Mesothelial cell of epicardium (in vitro differentiated cells): Measurements from ENCODE around the gene LGI2. TPM values are rescaled to one million over a fixed set of nuclear protein-coding genes. Genes with fewer than 3 reads are reported as not detected.

ENCODE experiments used
- DNase-seq, 2 experiments: peaks; one replicate each; pipeline ENCODE4 v3.0.0; 2021; ENCODE audit warnings: low spot score in 2 of 2; ENCODE audit not compliant: unreplicated experiment in 2 of 2
- H3K27ac Mint-ChIP-seq: 2 replicates; pipeline ENCODE4 v1.8.0; 2021; ENCODE audit warnings: mixed read lengths
- H3K27me3 Mint-ChIP-seq: 2 replicates; pipeline ENCODE4 v1.8.0; 2021; ENCODE audit warnings: low read depth, mixed read lengths
- H3K36me3 Mint-ChIP-seq: 2 replicates; pipeline ENCODE4 v1.8.0; 2021; ENCODE audit warnings: mixed read lengths
- H3K4me1 Mint-ChIP-seq: 2 replicates; pipeline ENCODE4 v1.8.0; 2021; ENCODE audit warnings: mixed read lengths
- H3K4me3 Mint-ChIP-seq: 2 replicates; pipeline ENCODE4 v1.8.0; 2021; ENCODE audit warnings: mild to moderate bottlenecking, moderate library complexity, mixed read lengths
- H3K9me3 Mint-ChIP-seq: 2 replicates; pipeline ENCODE4 v1.8.0; 2021; ENCODE audit warnings: mixed read lengths
- total RNA-seq: library from RNA; stranded (reverse); gene quantifications from 3 replicates; pipeline ENCODE4 v1.2.1, GENCODE V29; 2021
- TF ChIP-seq, protein P1 (sequence below): fragments of 200-600 bp; sonication (generic); IDR thresholded peaks from one replicate; pipeline ENCODE4 v1.5.0; 2021; ENCODE audit warnings: antibody characterized with exemption; ENCODE audit not compliant: unreplicated experiment

The LGI2 gene
- total RNA-seq, 1 donor from 2014 or later, result 4.5 TPM

- no peaks in the 10 kb centered on the region for H3K36me3 Mint-ChIP-seq
- no peak overlapping the region for H3K4me3 Mint-ChIP-seq
- TF ChIP-seq, protein P1, sequence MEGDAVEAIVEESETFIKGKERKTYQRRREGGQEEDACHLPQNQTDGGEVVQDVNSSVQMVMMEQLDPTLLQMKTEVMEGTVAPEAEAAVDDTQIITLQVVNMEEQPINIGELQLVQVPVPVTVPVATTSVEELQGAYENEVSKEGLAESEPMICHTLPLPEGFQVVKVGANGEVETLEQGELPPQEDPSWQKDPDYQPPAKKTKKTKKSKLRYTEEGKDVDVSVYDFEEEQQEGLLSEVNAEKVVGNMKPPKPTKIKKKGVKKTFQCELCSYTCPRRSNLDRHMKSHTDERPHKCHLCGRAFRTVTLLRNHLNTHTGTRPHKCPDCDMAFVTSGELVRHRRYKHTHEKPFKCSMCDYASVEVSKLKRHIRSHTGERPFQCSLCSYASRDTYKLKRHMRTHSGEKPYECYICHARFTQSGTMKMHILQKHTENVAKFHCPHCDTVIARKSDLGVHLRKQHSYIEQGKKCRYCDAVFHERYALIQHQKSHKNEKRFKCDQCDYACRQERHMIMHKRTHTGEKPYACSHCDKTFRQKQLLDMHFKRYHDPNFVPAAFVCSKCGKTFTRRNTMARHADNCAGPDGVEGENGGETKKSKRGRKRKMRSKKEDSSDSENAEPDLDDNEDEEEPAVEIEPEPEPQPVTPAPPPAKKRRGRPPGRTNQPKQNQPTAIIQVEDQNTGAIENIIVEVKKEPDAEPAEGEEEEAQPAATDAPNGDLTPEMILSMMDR, result no peak
- peaks cover 7% of the 10 kb centered on the region for H3K9me3 Mint-ChIP-seq
- no peak overlapping the region for H3K27ac Mint-ChIP-seq
- H3K27me3 Mint-ChIP-seq, result no peaks in the 10 kb centered on the region
- H3K4me1 Mint-ChIP-seq, result no peaks in the 10 kb centered on the region
- no peak for DNase-seq
Measured at GRCh38 chr4:24992968-24993367, 37.8 kb downstream of the LGI2 start.

DNA sequence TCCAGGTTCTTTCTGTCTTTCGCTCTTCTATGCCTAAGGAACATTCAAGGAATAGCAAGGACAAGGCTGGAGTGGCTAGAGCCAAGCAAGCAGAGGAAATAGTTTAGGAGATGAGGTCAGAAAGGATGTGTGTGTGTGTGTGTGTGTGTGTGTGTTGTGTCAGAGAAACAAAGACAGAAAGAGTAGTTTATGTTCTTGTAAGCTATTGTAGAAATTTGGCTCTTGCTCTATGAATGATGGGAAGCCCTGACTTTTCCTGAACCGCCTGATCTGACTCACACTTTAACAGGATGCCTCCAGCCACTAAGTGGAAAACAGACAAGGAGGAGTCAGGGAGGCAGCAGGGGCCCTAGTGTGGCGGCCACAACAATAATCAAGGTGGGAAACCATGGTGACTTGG, 39.7 kb downstream of the LGI2 start:
- Mint-ChIP-seq H3K4me3 (no peak overlapping the region), H3K9me3 (peaks cover 18% of the 10 kb centered on the region), H3K4me1 (no peaks in the 10 kb centered on the region), H3K36me3 (no peaks in the 10 kb centered on the region), H3K27ac (no peak overlapping the region), H3K27me3 (no peaks in the 10 kb centered on the region)
- no peak for DNase-seq
- TF ChIP-seq, protein P1, result no peak

- H3K27ac Mint-ChIP-seq, result no peak overlapping the region
- no peaks in the 10 kb centered on the region for H3K4me1 Mint-ChIP-seq
- H3K4me3 Mint-ChIP-seq, result no peak overlapping the region
- H3K9me3 Mint-ChIP-seq, result peaks cover 18% of the 10 kb centered on the region
- H3K36me3 Mint-ChIP-seq, result no peaks in the 10 kb centered on the region
- H3K27me3 Mint-ChIP-seq, result no peaks in the 10 kb centered on the region
- TF ChIP-seq, protein P1, result no peak
- no peak for DNase-seq
Measured at GRCh38 chr4:24989327-24989726, 41.4 kb downstream of the LGI2 start.

- DNase-seq, result no peak
- no peak overlapping the region for H3K4me3 Mint-ChIP-seq
Measured at GRCh38 chr4:24988776-24989175, 42.0 kb downstream of the LGI2 start.

DNA sequence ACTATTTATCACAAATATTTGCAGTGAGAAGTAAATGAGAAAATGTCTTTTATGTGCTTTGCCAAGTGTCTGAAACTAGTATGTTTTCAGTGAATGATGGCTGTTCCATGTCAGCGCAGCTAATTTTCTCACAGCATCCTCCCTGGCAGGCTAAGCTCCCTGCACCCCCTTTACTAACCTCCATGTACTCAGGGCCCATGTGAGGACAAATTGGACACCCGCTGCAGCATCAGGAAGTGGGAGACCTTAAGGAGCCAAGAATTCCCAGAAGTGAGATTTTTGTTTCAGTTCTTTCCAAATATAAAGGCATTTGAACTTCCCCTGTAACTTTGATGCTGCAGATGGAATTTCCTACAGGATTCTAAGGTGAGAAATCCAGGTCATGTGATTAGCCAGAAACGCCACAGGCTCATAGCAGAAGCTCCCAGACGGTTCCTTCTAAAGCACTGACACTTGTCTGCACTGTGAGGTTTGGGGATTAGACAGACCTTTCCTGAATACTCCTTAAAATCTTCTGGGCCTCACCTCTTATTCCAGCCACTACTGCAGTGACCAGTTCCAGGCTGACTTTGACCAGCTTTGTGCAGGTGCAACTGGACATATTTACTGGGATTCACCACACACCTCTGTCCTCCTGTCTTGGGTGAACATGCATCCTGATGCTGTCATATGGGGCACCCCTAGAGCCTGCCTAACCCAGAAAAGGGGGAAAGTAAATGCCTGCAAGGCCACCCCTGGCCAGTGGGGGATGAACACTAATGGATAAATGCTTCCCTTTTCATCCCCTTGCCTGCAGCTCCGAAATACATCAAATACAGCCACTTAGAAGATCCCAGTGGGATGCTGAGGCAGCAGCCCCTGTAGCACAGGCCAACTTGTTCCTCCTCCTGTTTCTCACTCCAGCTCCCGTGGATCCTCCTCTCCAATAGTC, 45.9 kb downstream of the LGI2 start:
- Mint-ChIP-seq H3K27me3 (peaks cover 5% of the 10 kb centered on the region), H3K4me1 (peaks cover 5% of the 10 kb centered on the region), H3K9me3 (peaks cover 11% of the 10 kb centered on the region), H3K27ac (no peak overlapping the region), H3K4me3 (no peak overlapping the region), H3K36me3 (no peaks in the 10 kb centered on the region)
- TF ChIP-seq, protein P1, result no peak
- DNase-seq, result no peak

More at GRCh38 chr4:24988776-24989175, 42.0 kb downstream of the LGI2 start:
- H3K27me3 Mint-ChIP-seq, result no peaks in the 10 kb centered on the region
- peaks cover 18% of the 10 kb centered on the region for H3K9me3 Mint-ChIP-seq
- TF ChIP-seq, protein P1, result no peak
- H3K27ac Mint-ChIP-seq, result no peak overlapping the region
- H3K4me1 Mint-ChIP-seq, result no peaks in the 10 kb centered on the region
- H3K36me3 Mint-ChIP-seq, result no peaks in the 10 kb centered on the region
